HG02642 (cell line): ENCODE measurements around the gene GLB1L2.

ENCODE experiments used
- ATAC-seq: cut with Tn5 transposase; IDR thresholded peaks from one replicate; pipeline ENCODE4 v1.9.1; 2021; ENCODE audit warnings: mild to moderate bottlenecking; ENCODE audit not compliant: unreplicated experiment, poor library complexity

GLB1L2 gene

DNA sequence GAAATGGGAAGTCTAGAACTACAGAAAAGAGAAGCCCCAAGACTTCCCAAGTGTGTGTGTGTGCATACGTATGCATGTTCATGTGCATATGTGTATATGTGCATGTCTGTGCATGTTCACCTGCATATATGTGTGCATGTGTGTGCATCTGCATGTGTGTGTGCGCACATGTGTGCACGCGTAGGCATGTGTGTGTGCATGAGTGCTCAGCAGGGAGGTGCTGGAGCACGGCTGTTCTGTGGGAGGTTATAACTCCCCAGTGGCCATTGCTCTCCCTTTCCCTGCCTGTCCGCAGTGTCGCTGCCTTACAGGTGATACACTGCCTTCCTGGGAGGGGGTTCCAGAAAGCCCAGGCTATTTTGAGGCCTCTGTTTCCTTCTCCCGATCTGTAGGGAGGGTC is 50.5 kb downstream of the GLB1L2 start:
- ATAC-seq, result no peak

DNA sequence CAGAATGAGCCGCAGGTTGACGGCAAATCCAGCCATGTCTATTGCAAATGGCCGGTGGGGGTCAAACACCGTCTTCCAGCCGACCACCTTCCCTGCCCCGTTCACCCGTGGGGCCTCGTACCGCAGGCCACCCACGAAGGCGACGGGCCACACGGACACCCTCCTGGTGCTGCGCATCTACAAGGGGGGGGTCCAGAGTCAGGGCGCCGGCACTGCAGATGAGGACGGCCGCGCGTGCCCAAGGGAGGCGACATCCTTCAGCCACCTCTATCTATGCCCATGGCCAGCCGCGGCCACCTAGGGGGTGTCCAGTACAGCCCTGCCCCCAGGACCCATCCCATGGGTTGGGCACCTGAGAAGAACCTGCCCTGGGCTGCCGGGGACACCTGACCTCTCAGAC is 51.0 kb downstream of the GLB1L2 start:
- no peak for ATAC-seq

DNA sequence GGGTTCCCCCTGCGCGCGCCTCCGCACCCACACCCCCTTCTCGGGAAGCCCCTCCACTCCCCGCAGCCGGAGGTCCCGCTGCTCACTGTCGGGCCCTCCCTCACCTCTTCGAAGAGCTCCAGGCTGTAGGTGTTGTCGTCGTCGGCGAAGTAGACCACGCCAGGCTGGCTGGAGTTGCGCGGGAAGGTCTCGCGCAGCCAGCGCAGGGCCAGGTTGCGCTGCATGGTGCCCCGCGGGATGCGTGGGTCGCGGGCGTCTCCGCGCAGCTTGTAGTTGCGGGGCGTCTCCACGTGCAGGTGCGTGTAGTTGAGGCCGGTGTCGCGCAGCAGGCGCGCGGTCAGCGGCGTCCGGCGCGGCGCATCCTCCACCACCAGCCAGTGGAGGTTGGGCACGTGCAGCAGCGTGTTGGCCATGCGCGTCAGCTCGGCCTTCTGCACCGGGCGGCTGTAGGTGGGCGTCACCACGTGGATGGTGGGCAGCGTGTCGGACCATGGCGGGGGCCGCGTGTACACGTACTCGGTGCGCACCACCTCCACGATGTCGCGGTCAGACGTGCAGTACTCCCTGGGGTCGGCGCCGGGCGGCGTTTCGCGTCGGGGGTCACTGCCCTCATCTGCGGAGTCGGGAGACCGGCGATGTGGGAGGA is 51.9 kb downstream of the GLB1L2 start:
- ATAC-seq, result no peak

DNA sequence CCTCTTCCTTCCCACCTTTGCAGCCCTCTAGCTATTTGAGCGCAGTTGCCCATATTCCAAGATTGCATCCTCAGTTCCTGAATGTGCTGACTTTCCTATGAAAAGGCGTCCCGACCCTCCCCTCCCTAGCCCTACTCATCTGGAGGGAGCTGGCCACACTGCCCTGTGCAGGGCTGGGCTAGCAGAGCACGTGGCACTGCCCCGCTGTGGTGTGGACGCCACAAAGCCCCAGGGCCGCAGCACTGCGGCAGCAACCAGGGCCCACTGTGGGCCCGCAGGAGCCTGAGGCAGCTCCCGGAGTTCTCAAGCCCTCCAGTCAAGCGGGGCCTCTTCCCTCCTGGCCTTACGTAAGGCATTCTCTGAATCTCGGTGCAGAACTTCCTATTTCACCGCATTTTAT is 52.6 kb downstream of the GLB1L2 start:
- no peak for ATAC-seq

DNA sequence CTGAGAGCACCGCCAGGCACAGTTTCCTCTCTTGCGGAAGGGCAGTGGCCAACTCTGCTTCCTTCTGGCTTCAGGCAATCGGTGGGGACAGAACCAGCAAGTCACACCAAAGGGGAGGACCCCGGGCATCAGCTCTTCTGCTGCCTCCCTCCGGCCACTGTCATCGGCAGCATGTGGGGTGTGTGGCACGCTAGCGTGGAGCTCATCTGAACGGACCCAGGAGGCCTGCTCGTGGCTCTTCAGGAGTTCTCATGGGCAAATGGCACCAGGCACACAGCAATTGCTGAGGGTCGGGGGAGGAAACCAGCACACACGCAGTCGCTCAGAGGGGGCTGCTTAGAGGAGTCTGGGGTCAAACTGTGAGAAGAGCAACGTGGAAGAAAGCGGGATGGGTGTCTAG is 53.4 kb downstream of the GLB1L2 start:
- ATAC-seq, result no peak

DNA sequence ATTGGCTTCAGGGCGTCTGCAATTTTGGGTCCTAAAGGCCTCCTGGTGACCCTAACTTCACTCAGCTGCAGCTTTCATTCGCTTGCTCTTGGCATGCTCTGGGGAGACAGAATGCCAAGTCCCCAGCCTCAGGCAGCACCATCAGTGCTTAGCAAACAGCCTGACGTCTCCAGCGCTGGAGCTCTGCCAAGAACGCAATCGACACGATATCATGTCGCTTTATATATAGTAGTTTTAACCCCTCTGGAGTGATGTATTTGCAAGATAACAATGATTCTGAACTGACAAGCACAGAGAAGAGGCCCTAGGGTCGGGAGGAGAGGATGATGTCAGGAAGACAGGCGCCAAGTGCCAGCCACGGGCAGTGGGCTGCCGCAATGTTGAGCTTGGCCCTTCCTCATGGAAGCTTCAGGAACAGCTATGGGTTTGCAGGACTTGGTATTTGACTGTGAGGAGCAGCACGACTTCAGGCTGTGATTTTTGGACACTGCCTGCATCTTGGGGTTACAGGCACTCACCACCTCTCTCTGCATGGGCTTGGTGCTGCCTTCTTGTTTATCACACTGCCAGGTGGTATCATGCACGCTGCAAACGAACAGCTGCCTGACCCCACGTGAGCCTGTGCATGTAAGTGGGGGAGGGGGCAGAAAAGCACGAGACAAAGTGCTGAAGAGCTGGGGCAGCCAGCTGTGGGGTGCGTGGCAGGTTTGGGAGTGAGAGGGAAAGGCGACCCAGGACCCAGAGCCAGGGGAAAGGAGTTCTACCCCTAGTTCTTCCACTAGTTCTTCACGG is 54.2 kb downstream of the GLB1L2 start:
- no peak for ATAC-seq

DNA sequence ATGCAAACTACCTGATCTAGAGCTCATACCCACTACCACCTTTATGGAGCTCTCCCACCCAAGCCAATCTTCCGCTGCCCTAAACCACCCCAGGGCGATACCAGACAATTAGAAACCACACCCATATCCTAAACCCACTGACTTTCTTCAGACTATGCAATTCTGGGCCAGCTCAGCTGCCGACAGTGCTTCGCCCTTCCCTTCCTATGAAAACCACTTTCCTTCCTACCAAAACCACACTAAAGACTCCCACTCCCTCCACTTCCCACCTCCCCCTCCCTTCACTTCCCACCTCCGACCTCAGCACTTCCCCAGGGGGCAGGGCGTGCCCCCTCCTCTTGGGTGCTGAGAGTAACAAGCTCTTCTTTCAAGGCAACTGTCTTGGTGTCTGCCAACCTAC is 55.2 kb downstream of the GLB1L2 start:
- ATAC-seq, result no peak

DNA sequence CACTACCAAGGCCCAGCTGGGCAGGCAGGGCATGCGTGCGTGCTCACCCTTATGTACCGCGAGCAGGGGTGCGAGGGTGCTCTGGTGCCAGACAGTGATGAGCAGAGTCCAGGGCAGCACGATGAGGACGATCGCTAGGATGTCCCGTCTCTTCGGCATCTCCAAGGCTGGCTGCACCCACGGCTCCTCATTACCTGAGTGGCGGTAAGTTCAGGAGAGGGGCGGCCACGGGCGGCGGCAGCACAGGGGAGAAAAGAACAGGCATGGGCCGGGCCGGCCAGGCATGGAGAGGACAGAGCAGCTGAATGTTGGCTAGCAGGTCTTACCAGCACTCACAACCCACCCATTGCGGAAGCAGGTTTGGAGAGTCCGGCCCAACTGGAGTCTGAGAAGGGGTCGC is 55.7 kb downstream of the GLB1L2 start:
- no peak for ATAC-seq

DNA sequence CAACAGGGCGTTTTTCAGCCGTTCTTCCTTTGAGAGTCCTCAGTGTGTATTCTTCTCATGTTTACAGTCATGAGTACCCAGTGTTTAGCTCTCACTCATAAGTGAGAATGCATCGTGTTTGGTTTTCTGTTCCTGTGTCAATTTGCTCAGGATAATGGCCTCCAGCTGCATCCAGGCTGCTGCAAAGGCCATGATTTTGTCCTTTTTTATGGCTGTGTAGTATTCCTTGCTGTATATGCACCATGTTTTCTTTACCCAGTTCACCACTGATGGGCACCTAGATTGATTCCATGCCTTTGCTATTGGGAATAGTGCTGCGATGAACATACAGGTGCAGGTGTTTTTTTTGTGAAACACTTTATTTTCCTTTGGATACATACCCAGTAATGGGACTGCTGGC is 56.8 kb downstream of the GLB1L2 start:
- ATAC-seq, result no peak

DNA sequence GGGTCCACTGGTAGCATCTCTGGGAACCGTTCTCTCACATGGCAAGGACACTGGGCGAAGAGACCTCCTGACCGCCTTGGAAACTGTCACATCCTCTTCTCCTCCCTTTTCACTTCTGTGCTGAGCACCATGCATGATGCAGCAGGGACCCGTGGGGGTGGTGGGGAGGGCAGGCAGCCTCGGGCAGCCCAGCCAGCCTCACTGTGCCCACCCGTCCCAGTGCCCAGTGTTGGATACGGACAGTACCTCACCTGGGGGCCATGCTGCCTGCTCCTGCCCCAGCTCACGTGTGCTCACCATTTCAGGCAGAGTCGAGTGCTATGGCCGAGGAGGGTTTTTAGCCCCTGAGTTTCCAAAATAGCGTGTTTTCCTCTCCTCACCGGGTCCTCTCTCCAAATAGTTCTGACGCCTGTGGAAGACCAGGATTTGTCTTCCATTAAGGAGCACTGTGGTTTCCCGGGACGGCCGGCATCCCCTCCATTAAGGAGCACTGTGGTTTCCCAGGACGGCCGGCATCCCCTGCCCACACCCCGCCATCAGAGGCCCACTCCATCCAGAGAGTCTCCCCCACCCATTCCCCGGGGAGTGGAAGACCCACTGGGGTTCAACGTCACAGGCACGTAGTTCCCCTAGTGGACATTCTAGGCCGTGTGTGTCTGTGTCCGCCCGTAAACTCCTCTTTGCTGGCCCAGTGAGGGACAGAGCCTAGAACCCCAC is 57.8 kb downstream of the GLB1L2 start:
- no peak for ATAC-seq

DNA sequence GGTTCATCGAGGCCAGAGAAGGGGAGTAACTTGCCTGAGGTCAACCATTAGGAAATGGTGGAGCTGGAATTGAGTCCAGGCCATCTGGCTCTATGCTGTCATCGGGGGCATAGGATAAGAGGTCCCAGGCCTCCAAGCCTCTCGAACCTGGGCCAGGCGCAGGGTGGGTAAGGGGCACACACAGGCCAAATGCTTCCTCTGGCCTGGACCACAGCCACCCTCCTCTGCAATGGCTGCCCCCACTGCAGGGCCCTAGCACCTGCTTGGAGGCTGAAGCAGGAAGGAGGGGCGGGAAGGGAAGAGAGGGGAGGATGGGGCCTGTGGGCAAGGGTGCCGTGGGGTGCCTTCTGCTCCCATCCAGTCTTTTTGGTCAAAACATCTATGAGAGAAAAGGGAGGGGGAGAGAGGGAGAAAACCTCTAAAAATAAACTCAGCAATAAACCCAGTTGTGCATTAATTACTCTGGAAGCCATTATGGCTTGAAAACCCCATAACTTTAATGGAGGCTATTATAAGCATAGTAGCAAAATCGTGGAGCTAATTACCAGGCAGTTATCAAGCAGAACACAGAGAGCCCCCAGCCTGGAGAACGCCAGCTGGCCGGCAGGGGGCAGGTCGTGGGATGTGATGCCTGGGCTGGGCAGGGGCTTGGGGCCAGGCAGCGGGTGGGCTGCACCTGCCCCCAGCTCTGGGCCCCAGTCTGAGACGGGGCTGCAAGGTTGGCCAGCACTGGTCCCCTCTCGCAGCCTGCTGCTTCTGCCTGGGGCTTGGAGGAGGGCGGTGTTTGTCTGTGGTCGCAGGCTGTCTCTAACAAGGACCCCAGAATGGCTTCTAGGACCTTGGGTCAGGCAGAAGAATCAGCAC is 59.1 kb downstream of the GLB1L2 start:
- no peak for ATAC-seq

DNA sequence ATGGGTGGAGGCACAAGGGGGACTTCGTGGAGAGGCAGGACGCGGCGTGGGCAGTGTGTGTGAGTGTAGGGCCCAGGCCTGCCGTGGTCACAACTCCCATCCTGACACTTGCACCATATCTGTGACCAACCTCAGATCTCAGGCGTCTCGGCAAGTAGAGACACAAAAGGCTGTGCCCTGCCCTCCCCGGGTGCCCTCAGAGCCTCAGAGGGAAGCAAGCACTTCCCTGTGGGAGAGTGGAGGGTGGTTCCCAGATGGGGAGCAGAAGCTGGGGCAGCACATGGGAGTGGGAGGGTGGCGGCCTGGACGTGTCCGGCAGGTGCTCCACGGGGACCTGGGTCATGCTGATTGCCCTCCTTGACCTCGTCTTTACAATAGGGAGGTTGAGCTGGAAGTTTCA is 59.9 kb downstream of the GLB1L2 start:
- ATAC-seq, result no peak

DNA sequence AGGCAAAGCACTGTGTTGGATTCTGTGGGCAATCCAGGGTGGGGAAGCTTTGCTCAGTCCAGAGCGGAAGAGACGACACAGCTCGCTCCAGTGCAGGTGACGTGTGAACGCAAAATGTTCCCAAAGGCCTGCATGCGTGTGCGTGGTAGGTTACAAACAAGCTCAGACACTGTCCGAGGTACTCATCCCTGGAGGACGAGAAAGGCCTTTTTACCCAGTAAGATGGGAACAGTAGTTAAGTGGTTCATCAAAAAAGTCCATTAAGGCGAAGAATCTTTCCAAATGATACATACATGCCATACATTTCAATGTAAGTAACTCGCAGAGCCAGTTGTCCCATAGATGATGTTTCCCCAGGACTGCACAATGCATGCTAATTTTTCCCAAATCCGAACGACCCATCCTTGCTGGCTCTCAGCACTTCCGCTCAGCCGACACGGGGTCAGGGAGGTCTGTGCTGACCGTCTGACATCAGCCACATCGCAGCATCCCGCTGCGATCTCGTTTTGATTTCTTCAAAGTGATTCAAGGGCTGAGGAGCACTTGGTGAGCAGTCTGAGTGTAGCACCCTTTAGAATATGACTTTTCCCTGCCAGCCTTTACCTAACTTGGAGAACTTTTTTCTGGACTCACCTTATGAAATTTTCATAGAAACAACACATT is 61.3 kb downstream of the GLB1L2 start:
- ATAC-seq, result no peak

DNA sequence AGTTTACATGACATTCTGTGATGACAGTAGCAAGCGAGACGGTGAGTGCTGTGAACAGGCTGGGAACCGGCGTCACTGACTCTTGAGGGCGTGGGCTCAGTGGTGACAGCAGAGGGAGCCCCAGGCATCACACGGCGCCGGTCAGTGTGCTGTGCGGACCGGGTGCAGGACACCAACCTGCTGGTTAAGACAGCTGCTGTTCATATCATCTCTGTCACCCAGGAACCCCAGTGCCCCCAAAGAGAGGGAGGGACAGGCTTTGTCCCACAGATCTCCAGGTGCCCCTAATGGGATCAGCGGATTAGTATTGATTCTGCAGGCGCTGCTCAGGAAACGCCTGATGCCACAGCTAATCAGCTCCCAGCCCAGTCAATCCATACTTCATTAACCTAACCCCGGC is 61.9 kb downstream of the GLB1L2 start:
- no peak for ATAC-seq

DNA sequence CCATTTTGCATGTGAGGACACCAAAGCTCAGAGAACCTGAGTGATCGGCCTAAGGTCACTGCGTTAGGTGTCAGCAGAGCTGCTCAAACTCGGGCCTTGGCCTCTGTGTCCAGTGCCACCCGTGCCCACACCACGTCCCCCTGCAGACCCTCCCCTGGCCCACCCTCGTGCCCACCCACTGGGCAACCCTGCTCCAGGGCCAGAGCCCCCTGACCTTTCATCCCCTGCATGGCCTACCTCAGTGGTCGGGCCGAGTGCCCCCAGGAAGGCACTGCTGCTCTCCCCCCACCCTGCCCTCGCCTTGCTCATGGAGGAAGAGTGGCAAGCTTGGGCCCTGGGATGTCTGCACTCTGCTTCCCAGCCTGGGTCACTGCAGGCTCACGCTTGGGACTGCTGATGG is 62.5 kb downstream of the GLB1L2 start:
- no peak for ATAC-seq

DNA sequence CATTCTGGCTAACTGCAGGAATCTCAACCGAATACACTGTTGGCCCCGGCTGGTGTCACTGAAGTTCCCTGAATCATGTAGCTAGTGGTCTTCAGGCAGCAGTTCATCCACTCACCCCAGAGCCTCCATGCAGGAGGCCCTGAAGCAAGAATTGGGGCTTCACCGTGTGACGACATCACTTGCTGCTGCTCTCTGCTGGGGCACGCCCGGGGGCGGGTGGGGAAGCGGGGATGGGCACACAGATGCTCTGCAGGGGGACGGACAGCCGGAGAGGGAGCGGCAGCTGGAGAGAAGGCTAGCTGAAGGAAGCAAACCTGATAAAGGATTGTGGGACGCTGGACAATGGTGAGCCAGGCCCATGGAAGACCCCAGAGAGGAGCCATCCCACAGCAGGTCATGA is 63.2 kb downstream of the GLB1L2 start:
- no peak for ATAC-seq

DNA sequence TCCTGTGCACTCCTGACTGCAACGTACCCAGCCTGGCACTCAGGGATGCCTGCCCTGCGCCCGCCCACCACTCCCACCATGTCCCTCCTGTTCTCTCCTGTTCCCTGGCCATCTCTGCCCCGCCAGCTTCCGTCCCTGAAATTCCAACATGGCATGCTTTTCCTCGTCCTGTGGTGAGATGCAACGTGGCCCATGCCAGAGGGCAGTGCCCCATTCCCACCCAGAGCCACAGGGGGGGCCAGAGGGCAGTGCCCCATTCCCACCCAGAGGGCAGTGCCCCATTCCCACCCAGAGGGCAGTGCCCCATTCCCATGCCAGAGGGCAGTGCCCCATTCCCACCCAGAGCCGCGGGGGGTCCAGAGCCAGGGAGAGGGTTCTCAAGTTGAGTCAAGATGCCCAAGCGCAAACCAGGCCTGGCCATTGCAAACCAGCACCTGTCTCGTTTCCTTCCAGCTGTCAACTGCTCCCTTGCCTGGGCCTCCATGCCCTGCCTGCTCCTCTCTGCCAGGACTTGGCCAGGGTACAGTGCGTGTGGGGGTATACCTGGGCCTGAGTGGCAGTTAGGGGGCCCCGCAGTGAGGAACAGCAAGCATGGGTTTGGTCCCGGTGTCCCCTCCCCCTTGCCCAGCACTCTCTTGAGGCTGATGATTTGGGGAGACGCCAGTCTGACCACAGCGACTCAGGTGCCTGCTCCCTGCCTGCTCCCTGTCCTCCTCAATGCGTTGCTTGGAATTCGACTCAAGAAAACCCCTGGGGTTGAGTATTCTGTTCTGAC is 65.7 kb downstream of the GLB1L2 start:
- no peak for ATAC-seq

DNA sequence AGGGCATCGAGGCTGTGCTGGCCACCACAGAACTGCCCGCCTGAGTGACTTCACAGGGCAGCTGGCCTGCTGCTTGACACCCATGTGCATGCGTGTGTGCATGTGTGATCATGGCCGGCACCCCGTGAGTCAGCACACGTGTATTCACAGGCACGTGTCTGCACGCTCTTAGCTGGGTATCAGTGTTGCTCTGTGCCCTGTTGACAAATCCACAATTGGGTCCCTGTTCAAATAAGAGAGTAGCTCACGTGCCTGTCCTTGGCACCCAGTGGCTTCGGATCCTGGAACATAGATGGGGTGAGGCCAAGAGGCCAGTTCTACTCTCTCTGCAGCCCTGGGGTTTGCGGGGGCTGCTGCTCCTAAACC is 66.3 kb downstream of the GLB1L2 start:
- no peak for ATAC-seq

DNA sequence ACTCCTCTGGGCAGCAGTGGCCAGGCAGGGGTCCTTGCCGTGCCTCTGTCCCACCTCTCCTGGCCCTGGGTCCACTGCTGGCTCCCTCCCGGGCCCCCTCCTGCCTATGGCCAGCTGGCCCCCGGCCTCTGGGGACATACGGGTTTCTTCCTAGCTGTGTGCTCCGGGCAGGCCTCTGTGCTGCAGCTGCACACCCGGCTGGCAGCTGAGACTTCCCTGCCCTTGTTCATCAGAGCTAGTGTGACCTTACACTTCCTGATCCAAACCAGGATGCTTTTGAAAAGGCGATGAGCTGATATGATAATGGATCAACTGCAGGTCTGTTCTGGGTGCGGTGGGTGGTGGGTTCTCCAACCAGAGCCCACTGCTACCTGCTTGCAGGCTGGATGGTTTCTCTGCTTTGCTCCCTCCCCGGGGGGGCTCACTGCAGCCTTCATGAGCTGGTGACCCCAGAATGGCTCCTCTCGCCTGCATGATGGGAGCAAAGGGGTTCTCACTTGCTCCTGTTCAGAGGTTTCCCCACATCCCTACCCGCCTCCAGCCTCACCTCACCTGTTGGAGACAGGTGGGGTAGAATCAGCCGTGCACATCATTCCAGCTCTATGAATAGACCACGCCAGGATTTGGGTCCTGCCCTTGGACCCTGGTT is 67.0 kb downstream of the GLB1L2 start:
- ATAC-seq, result no peak
